ENCODE data around the gene EXOC3L4. TPM values are rescaled to one million over a fixed set of nuclear protein-coding genes. Genes with fewer than 3 reads are reported as not detected.

The EXOC3L4 gene
- total and polyA plus RNA-seq, 9 of the 15 experiments (the other 6 are each of a cell fraction or from before 2014, with no cell fraction given): 0.10 to 6.7 (median 0.98) TPM; not detected in 1

- no peak for TF ChIP-seq SP2 (IDR thresholded peaks at IDR 0.05; ENCODE audit: extremely low read depth, low read depth, low read length, poor library complexity, severe bottlenecking)
- no peak for TF ChIP-seq ZNF253 (CRISPR knock-in tag; conservative IDR thresholded peaks at IDR 0.05)
- TF ChIP-seq U2AF2 (optimal IDR thresholded peaks at IDR 0.05; ENCODE audit: low read depth, low read length): no peak
- TF ChIP-seq SMARCC2 (IDR thresholded peaks at IDR 0.05; ENCODE audit: low read depth): no peak
- TF ChIP-seq NR3C1 (CRISPR knock-in tag; IDR thresholded peaks at IDR 0.05): no peak
- no peak for TF ChIP-seq PRPF4 (IDR thresholded peaks at IDR 0.05; ENCODE audit: insufficient read depth, low read depth, low read length, poor library complexity, severe bottlenecking)
- TF ChIP-seq EZH2 (IDR thresholded peaks at IDR 0.05; ENCODE audit: borderline replicate concordance, low read depth, low read length): no peak
- TF ChIP-seq ZNF740 (CRISPR knock-in tag; IDR thresholded peaks at IDR 0.05): no peak
- no peak for TF ChIP-seq ZNF740 (tag; IDR thresholded peaks at IDR 0.05)
- TF ChIP-seq SMARCB1 (IDR thresholded peaks at IDR 0.05; ENCODE audit: insufficient read length, low read depth): no peak
- no peak for TF ChIP-seq ZFP1 (CRISPR knock-in tag; IDR thresholded peaks at IDR 0.05)
- TF ChIP-seq TAF1 (IDR thresholded peaks at IDR 0.05; ENCODE audit: control insufficient read depth, extremely low read depth, insufficient read depth, low read length, severe bottlenecking): no peak
- TF ChIP-seq ZBTB1 (CRISPR knock-in tag; IDR thresholded peaks at IDR 0.05; ENCODE audit: borderline replicate concordance, low read depth): no peak
- no peak for TF ChIP-seq ZSCAN29 (IDR thresholded peaks at IDR 0.05)
- TF ChIP-seq ZHX1 (conservative IDR thresholded peaks at IDR 0.05; ENCODE audit: low read length): no peak
- no peak for TF ChIP-seq BACH1 (tag; IDR thresholded peaks at IDR 0.05)
- 0 out of 2 replicates have a peak, but pooled peaks have one; percentile 39 for TF ChIP-seq PTBP1 (IDR thresholded peaks at IDR 0.05; ENCODE audit: low read depth, low read length)
- TF ChIP-seq CSDE1 (IDR thresholded peaks at IDR 0.05): no peak
- TF ChIP-seq BRF2 (IDR thresholded peaks at IDR 0.05; ENCODE audit: borderline replicate concordance, insufficient read depth, insufficient read length): no peak
- no peak for TF ChIP-seq FOSL1 (tag; conservative IDR thresholded peaks at IDR 0.05)
These were observed 2.7 kb upstream of the EXOC3L4 start (continued) for GRCh38 chr14:103091883-103092222.
